Esophagus muscularis mucosa (tissue), 4 donors: ENCODE measurements around the gene C1orf159. TPM values are rescaled to one million over a fixed set of nuclear protein-coding genes. Genes with fewer than 3 reads are reported as not detected.

Experiments
- DNase-seq: peaks from one replicate; pipeline ENCODE4 v3.0.0-alpha.2; 2017; ENCODE audit errors: extremely low spot score
- H3K27ac ChIP-seq, 4 donors: fragments of 200-600 bp; sonication (generic); replicated peaks in 1 of 4; 1 replicate in 3 of 4; 2 replicates in 1 of 4; pipeline ENCODE4 v1.5.1; 2016 to 2019; ENCODE audit warnings: mild to moderate bottlenecking in 1 of 4
- H3K27me3 ChIP-seq, 4 donors: fragments of 200-600 bp; sonication (generic); one replicate each; pipeline versions ENCODE4 v1.5.1 to v1.6.0; 2016 to 2019
- H3K36me3 ChIP-seq, 4 donors: fragments of 200-600 bp; sonication (generic); one replicate each; pipeline ENCODE4 v1.5.1; 2016 to 2019
- H3K4me1 ChIP-seq, 4 donors: fragments of 200-600 bp; sonication (generic); one replicate each; pipeline ENCODE4 v1.5.1; 2016 to 2019
- H3K4me3 ChIP-seq, 4 donors: fragments of 200-600 bp; sonication (generic); 1 replicate in 2 of 4; 2 replicates in 2 of 4; pipeline ENCODE4 v1.5.1; 2016 to 2019; ENCODE audit warnings: mild to moderate bottlenecking in 4 of 4, moderate library complexity in 1 of 4
- H3K9me3 ChIP-seq, 4 donors: fragments of 200-600 bp; sonication (generic); 1 replicate in 3 of 4; 2 replicates in 1 of 4; pipeline ENCODE4 v1.5.1; 2016 to 2019
- EP300 ChIP-seq: sonication (generic); formaldehyde crosslinking; IDR thresholded peaks from one replicate; pipeline ENCODE4 v1.6.1; 2017; ENCODE audit warnings: antibody characterized with exemption
- POLR2A ChIP-seq: fragments of 450-650 bp; IDR thresholded peaks from one replicate; pipeline ENCODE4 v1.6.1; 2017; ENCODE audit warnings: antibody characterized with exemption, moderate library complexity, mild to moderate bottlenecking, low read depth
- POLR2AphosphoS5 ChIP-seq, 2 donors: sonication (generic); formaldehyde crosslinking; IDR thresholded peaks; one replicate each; pipeline ENCODE4 v1.6.1; 2017; ENCODE audit warnings: antibody characterized with exemption in 2 of 2
- WGBS: methylation state at CpG from one replicate; pipeline ENCODE4 v1.1.5; 2018; 5-methylcytosine and 5-hydroxymethylcytosine counted together
- intact Hi-C: fragments of 100-400 bp; cut with DNase I; formaldehyde crosslinking; loops from one replicate; pipeline ENCODE4 v1.15.1; 2023
- total RNA-seq, 4 donors: library from RNA; depleted of rRNA; stranded (reverse); fragments of >200 nt; gene quantifications; one replicate each; pipeline versions ENCODE4 v1.1.0 to v1.2.1, GENCODE V29; 2016
- TF ChIP-seq, protein P1 (sequence below), 3 experiments: fragments of 200-600 bp in 2 of 3; fragments of 450-650 bp in 1 of 3; sonication (generic) in 2 of 3; IDR thresholded peaks; one replicate each; pipeline ENCODE4 v1.5.1; 2017 to 2019; ENCODE audit warnings: antibody characterized with exemption in 3 of 3, mild to moderate bottlenecking in 2 of 3, moderate library complexity in 1 of 3

C1orf159 gene
- total RNA-seq, 4 donors from 2014 or later, result 4.2 to 11.9 (median 8.5) TPM

- intact Hi-C loops, result no loop called here
- no peak for TF ChIP-seq POLR2AphosphoS5 (IDR thresholded peaks at IDR 0.05)
- TF ChIP-seq, protein P1, sequence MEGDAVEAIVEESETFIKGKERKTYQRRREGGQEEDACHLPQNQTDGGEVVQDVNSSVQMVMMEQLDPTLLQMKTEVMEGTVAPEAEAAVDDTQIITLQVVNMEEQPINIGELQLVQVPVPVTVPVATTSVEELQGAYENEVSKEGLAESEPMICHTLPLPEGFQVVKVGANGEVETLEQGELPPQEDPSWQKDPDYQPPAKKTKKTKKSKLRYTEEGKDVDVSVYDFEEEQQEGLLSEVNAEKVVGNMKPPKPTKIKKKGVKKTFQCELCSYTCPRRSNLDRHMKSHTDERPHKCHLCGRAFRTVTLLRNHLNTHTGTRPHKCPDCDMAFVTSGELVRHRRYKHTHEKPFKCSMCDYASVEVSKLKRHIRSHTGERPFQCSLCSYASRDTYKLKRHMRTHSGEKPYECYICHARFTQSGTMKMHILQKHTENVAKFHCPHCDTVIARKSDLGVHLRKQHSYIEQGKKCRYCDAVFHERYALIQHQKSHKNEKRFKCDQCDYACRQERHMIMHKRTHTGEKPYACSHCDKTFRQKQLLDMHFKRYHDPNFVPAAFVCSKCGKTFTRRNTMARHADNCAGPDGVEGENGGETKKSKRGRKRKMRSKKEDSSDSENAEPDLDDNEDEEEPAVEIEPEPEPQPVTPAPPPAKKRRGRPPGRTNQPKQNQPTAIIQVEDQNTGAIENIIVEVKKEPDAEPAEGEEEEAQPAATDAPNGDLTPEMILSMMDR (IDR thresholded peaks at IDR 0.05), result no peak
- no peak for TF ChIP-seq POLR2A
- no peak for TF ChIP-seq EP300
- no peaks in the 10 kb centered on the region for H3K36me3 ChIP-seq
- peaks cover 16 to 17% (median 16%) of the 10 kb centered on the region in 4 donors for H3K4me1 ChIP-seq
- no peaks in the 10 kb centered on the region for H3K9me3 ChIP-seq
- no peak overlapping the region for H3K4me3 ChIP-seq
- H3K27me3 ChIP-seq, result peaks cover 3 to 84% (median 35%) of the 10 kb centered on the region in 4 donors
- 75% methylated on average over 10 of the region's 28 CpGs for WGBS
- no peak for DNase-seq
- H3K27ac ChIP-seq, result no peak overlapping the region
Observed at GRCh38 chr1:1072849-1073742, 42.8 kb downstream of the C1orf159 start.

GRCh38 chr1:1072299-1072848, 43.5 kb downstream of the C1orf159 start:
- Histone ChIP-seq H3K9me3 (no peaks in the 10 kb centered on the region), H3K36me3 (no peaks in the 10 kb centered on the region), H3K27me3 (peaks cover 3 to 91% (median 41%) of the 10 kb centered on the region in 4 donors), H3K27ac (no peak overlapping the region), H3K4me3 (no peak overlapping the region), H3K4me1 (peaks cover 16 to 23% (median 17%) of the 10 kb centered on the region in 4 donors)
- 79% methylated on average over 7 of the region's 21 CpGs for WGBS
- no peak for DNase-seq
- TF ChIP-seq POLR2AphosphoS5 (IDR thresholded peaks at IDR 0.05), result no peak
- no peak for TF ChIP-seq POLR2A
- TF ChIP-seq, protein P1 (IDR thresholded peaks at IDR 0.05), result no peak
- TF ChIP-seq EP300, result no peak
- intact Hi-C loops, result no loop called here

GRCh38 chr1:1071486-1072298, 44.2 kb downstream of the C1orf159 start:
- no peak for DNase-seq
- H3K4me3 ChIP-seq, result no peak overlapping the region
- no peaks in the 10 kb centered on the region for H3K9me3 ChIP-seq
- H3K27ac ChIP-seq, result no peak overlapping the region
- WGBS, result 82% methylated on average over 12 of the region's 56 CpGs
- H3K4me1 ChIP-seq, result peaks cover 16 to 23% (median 17%) of the 10 kb centered on the region in 4 donors
- H3K36me3 ChIP-seq, result no peaks in the 10 kb centered on the region
- peaks cover 3 to 93% (median 42%) of the 10 kb centered on the region in 4 donors for H3K27me3 ChIP-seq
- intact Hi-C loops, result no loop called here
- TF ChIP-seq POLR2A (no peak), POLR2AphosphoS5 (IDR thresholded peaks at IDR 0.05) (no peak), EP300 (no peak)
- TF ChIP-seq, protein P1 (IDR thresholded peaks at IDR 0.05), result no peak

- DNase-seq, result no peak
- no peaks in the 10 kb centered on the region for H3K36me3 ChIP-seq
- WGBS, result 76% methylated on average over 18 of the region's 40 CpGs
- peaks cover 16 to 23% (median 17%) of the 10 kb centered on the region in 4 donors for H3K4me1 ChIP-seq
- no peaks in the 10 kb centered on the region for H3K9me3 ChIP-seq
- H3K27me3 ChIP-seq, result peaks cover 3 to 91% (median 41%) of the 10 kb centered on the region in 4 donors
- TF ChIP-seq POLR2A, result no peak
- TF ChIP-seq, protein P1 (IDR thresholded peaks at IDR 0.05), result no peak
- TF ChIP-seq POLR2AphosphoS5 (IDR thresholded peaks at IDR 0.05), result no peak
- no peak for TF ChIP-seq EP300
- no peak overlapping the region for H3K27ac ChIP-seq
- intact Hi-C loops, result no loop called here
- peak overlapping the region; percentile 47 to 65 (median 52) for H3K4me3 ChIP-seq
Observed at GRCh38 chr1:1069711-1070676, 45.9 kb downstream of the C1orf159 start.
